Sigmoid colon (tissue), 4 donors: ENCODE data around the gene EFL1.

Experiments
- CTCF ChIP-seq, 4 experiments: fragments of 450-650 bp in 3 of 4; fragments of 200-600 bp in 1 of 4; IDR thresholded peaks; one replicate each; pipeline ENCODE4 v1.5.1; 2016 to 2019; ENCODE audit warnings: antibody characterized with exemption in 4 of 4, mild to moderate bottlenecking in 3 of 4, moderate library complexity in 2 of 4
- POLR2AphosphoS5 ChIP-seq, 4 donors: sonication (generic); formaldehyde crosslinking; IDR thresholded peaks; one replicate each; pipeline ENCODE4 v1.6.1; 2017; ENCODE audit warnings: antibody characterized with exemption in 4 of 4

- TF ChIP-seq CTCF (IDR thresholded peaks at IDR 0.05) (peak; percentile 51 to 80 (median 68)), POLR2AphosphoS5 (IDR thresholded peaks at IDR 0.05) (no peak)
Observed at GRCh38 chr15:82197733-82198594, 64.6 kb downstream of the EFL1 start.
